ENCODE measurements around the gene TTLL3. TPM values are rescaled to one million over a fixed set of nuclear protein-coding genes. Genes with fewer than 3 reads are reported as not detected.

TTLL3 gene
- total and polyA plus RNA-seq, 2 donors (not counting 3 experiments of a cell fraction or from before 2014, with no cell fraction given): 43.5 to 65.2 TPM

DNA sequence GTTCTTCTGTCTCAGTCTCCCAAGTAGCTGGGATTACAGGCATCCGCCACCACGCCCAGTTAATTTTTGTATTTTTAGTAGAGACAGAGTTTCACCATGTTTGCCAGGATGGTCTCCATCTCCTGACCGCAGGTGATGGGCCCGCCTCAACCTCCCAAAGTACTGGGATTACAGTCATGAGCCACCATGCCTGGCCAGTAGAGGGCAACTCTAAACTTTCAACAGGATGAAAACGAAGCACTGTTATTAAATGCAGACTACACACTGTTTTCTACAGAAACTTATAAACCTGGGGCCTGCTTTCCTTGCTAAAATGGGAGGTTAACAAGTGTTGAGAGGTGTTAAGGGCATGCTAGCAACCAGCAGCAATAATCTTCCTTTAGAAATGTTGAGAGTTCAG lies 9.5 kb upstream of the TTLL3 start:
- Histone ChIP-seq H3K4me3 (replicated peaks in 1 of 3; ENCODE audit: insufficient read depth in 1 of 3, low read depth in 1 of 3, low read length in 3 of 3) (no peak overlapping the region), H3K27ac (ENCODE audit: insufficient read depth, low read depth, low read length) (no peak overlapping the region), H3K9me3 (replicated peaks; ENCODE audit: control insufficient read depth, insufficient read depth, low read length) (no peaks in the 10 kb centered on the region), H3K36me3 (ENCODE audit: control insufficient read depth in 2 of 2, extremely low read depth in 1 of 2, insufficient read depth in 2 of 2, low read length in 2 of 2) (peaks cover 39 to 45% of the 10 kb centered on the region in 2 experiments), H3K9me1 (replicated peaks; ENCODE audit: control insufficient read depth, extremely low read depth, insufficient read depth, low read length) (no peaks in the 10 kb centered on the region), H4K20me1 (replicated peaks; ENCODE audit: control insufficient read depth, extremely low read depth, insufficient read depth, low read length) (no peaks in the 10 kb centered on the region), H3K27me3 (ENCODE audit: control insufficient read depth in 2 of 2, insufficient read depth in 2 of 2, low read length in 2 of 2) (no peaks in the 10 kb centered on the region), H3K79me2 (ENCODE audit: control insufficient read depth, insufficient read depth, low read length) (peaks cover 16% of the 10 kb centered on the region), H3K4me2 (ENCODE audit: insufficient read depth, low read length) (no peak overlapping the region), H2AFZ (ENCODE audit: low read depth, low read length) (no peak overlapping the region), H3K9ac (replicated peaks; ENCODE audit: extremely low read depth, insufficient read depth, low read length) (no peak overlapping the region), H3K4me1 (ENCODE audit: control insufficient read depth, extremely low read depth, insufficient read depth, low read length) (no peaks in the 10 kb centered on the region)
- TF ChIP-seq MAX (IDR thresholded peaks at IDR 0.05; ENCODE audit: insufficient read depth, insufficient read length) (no peak), CTCF (IDR thresholded peaks at IDR 0.05; ENCODE audit: extremely low read depth in 1 of 2, insufficient read depth in 1 of 2, low read depth in 1 of 2, low read length in 2 of 2) (peak; percentile 12 to 22)
- BruUV-seq (replicated peaks): no TSS peak
- ChIA-PET POLR2A (no interaction called here), CTCF (no interaction called here)
- FAIRE-seq: peak; percentile 60
- dilution Hi-C loops (cut with MboI; ENCODE audit: extremely low pct_ligation_motif_present, low sequenced_read_pairs): no loop called here
- intact Hi-C loops (cut with micrococcal nuclease): loop anchor here (10.0 kb wide), 1 partner anchor 296 kb away; no protein-coding TSS in a partner anchor
- no peak for DNase-seq (ENCODE audit: low read depth, low spot score)

DNA sequence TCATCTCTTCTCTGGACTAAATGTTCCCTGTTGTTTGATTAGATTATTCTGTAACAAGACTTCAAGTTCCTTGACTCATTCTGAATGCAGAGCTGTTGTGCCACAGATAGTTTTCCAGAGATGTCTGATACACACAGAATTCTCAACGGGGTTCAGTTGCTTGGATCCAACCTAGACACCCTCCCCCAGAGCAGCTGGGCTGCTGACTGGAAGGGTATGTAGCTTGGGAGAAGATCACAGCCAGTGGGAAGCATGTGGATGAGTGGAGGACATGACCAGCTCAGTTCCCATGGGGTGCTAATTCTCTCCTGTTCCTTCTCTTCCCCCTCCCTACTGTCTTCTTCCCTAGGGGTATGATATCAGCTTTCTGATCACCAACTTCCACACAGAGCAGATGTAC lies 6.6 kb upstream of the TTLL3 start:
- Histone ChIP-seq H3K4me2 (ENCODE audit: insufficient read depth, low read length) (no peak overlapping the region), H3K27ac (ENCODE audit: insufficient read depth, low read depth, low read length) (no peak overlapping the region), H3K9ac (replicated peaks; ENCODE audit: extremely low read depth, insufficient read depth, low read length) (no peak overlapping the region), H3K36me3 (ENCODE audit: control insufficient read depth in 2 of 2, extremely low read depth in 1 of 2, insufficient read depth in 2 of 2, low read length in 2 of 2) (peaks cover 36 to 53% of the 10 kb centered on the region in 2 experiments), H4K20me1 (replicated peaks; ENCODE audit: control insufficient read depth, extremely low read depth, insufficient read depth, low read length) (no peaks in the 10 kb centered on the region), H3K9me3 (replicated peaks; ENCODE audit: control insufficient read depth, insufficient read depth, low read length) (no peaks in the 10 kb centered on the region), H3K4me1 (ENCODE audit: control insufficient read depth, extremely low read depth, insufficient read depth, low read length) (no peaks in the 10 kb centered on the region), H3K79me2 (ENCODE audit: control insufficient read depth, insufficient read depth, low read length) (no peaks in the 10 kb centered on the region), H3K27me3 (ENCODE audit: control insufficient read depth in 2 of 2, insufficient read depth in 2 of 2, low read length in 2 of 2) (no peaks in the 10 kb centered on the region), H3K9me1 (replicated peaks; ENCODE audit: control insufficient read depth, extremely low read depth, insufficient read depth, low read length) (no peaks in the 10 kb centered on the region), H2AFZ (ENCODE audit: low read depth, low read length) (no peak overlapping the region), H3K4me3 (replicated peaks in 1 of 3; ENCODE audit: insufficient read depth in 1 of 3, low read depth in 1 of 3, low read length in 3 of 3) (no peak overlapping the region)
- TF ChIP-seq POLR2AphosphoS5 (IDR thresholded peaks at IDR 0.05; ENCODE audit: insufficient read depth, low read depth, low read length): no peak
- TF ChIP-seq MYC (IDR thresholded peaks at IDR 0.05; ENCODE audit: low read depth, low read length): no peak
- no peak for TF ChIP-seq MAX (IDR thresholded peaks at IDR 0.05; ENCODE audit: insufficient read depth, insufficient read length)
- TF ChIP-seq CTCF (IDR thresholded peaks at IDR 0.05; ENCODE audit: extremely low read depth in 1 of 2, insufficient read depth in 1 of 2, low read depth in 1 of 2, low read length in 2 of 2): no peak
- no peak for TF ChIP-seq EZH2 (IDR thresholded peaks at IDR 0.05; ENCODE audit: borderline replicate concordance, low read depth, low read length, severe bottlenecking)
- TF ChIP-seq POLR2A (IDR thresholded peaks at IDR 0.05; ENCODE audit: low read depth, low read length): no peak
- no peak for TF ChIP-seq GATA2 (IDR thresholded peaks at IDR 0.05; ENCODE audit: insufficient read depth, insufficient read length, low read depth, low read length)
- TF ChIP-seq JUN (IDR thresholded peaks at IDR 0.05; ENCODE audit: borderline replicate concordance, insufficient read depth, insufficient read length, low read depth): no peak
- TF ChIP-seq FOS (IDR thresholded peaks at IDR 0.05; ENCODE audit: borderline replicate concordance, insufficient read depth, low read length): no peak
- BruUV-seq (replicated peaks): no TSS peak
- dilution Hi-C loops (cut with MboI; ENCODE audit: extremely low pct_ligation_motif_present, low sequenced_read_pairs): no loop called here
- ChIA-PET CTCF (interaction anchor here (1.4 kb wide), 1 partner anchor 11 kb away, joined by 4 read pairs; the partner anchor contains the start of gene ARPC4), POLR2A (no interaction called here)
- no peak for FAIRE-seq
- intact Hi-C loops (cut with micrococcal nuclease): loop anchor here (10.0 kb wide), 1 partner anchor 299 kb away; no protein-coding TSS in a partner anchor
- DNase-seq (ENCODE audit: low read depth, low spot score): no peak

Measured in endothelial cell of umbilical vein (primary cell).